Peyer's patch (tissue), 4 donors: ENCODE results near the gene COPB1. TPM values are rescaled to one million over a fixed set of nuclear protein-coding genes. Genes with fewer than 3 reads are reported as not detected.

Experiments used
- DNase-seq, 3 donors: peaks; one replicate each; pipeline ENCODE4 v3.0.0-alpha.2; 2017 to 2019
- H3K27ac ChIP-seq, 4 donors: fragments of 200-600 bp; sonication (generic); one replicate each; pipeline ENCODE4 v1.5.1; 2016 to 2019
- H3K27me3 ChIP-seq, 2 donors: fragments of 200-600 bp; sonication (generic); one replicate each; pipeline ENCODE4 v1.5.1; 2019
- H3K36me3 ChIP-seq, 3 donors: fragments of 200-600 bp; sonication (generic); one replicate each; pipeline ENCODE4 v1.5.1; 2016 to 2019
- H3K4me1 ChIP-seq, 4 donors: fragments of 200-600 bp; sonication (generic); one replicate each; pipeline ENCODE4 v1.5.1; 2016 to 2019
- H3K4me3 ChIP-seq, 4 donors: fragments of 200-600 bp; sonication (generic); 1 replicate in 3 of 4; 2 replicates in 1 of 4; pipeline ENCODE4 v1.5.1; 2016 to 2019; ENCODE audit warnings: mild to moderate bottlenecking in 1 of 4
- H3K9me3 ChIP-seq, 4 donors: fragments of 200-600 bp; sonication (generic); one replicate each; pipeline ENCODE4 v1.5.1; 2016 to 2019; ENCODE audit warnings: mild to moderate bottlenecking in 1 of 4
- CTCF ChIP-seq, 6 experiments: fragments of 450-650 bp in 4 of 6; fragments of 200-600 bp in 2 of 6; sonication (generic) in 1 of 6; IDR thresholded peaks; one replicate each; pipeline ENCODE4 v1.5.1; 2017 to 2019; ENCODE audit warnings: antibody characterized with exemption in 6 of 6, mild to moderate bottlenecking in 3 of 6, moderate library complexity in 1 of 6
- POLR2A ChIP-seq, 2 donors: fragments of 450-650 bp; IDR thresholded peaks; one replicate each; pipeline ENCODE4 v1.5.1; 2017; ENCODE audit warnings: antibody characterized with exemption in 2 of 2, mild to moderate bottlenecking in 2 of 2, moderate library complexity in 2 of 2
- total RNA-seq, 4 donors: library from RNA; depleted of rRNA; stranded (reverse); fragments of >200 nt; gene quantifications; one replicate each; pipeline ENCODE4 v1.1.0, GENCODE V29; 2016

Gene COPB1
- total RNA-seq, 4 donors from 2014 or later = 58.4 to 127 (median 92.4) TPM

DNA sequence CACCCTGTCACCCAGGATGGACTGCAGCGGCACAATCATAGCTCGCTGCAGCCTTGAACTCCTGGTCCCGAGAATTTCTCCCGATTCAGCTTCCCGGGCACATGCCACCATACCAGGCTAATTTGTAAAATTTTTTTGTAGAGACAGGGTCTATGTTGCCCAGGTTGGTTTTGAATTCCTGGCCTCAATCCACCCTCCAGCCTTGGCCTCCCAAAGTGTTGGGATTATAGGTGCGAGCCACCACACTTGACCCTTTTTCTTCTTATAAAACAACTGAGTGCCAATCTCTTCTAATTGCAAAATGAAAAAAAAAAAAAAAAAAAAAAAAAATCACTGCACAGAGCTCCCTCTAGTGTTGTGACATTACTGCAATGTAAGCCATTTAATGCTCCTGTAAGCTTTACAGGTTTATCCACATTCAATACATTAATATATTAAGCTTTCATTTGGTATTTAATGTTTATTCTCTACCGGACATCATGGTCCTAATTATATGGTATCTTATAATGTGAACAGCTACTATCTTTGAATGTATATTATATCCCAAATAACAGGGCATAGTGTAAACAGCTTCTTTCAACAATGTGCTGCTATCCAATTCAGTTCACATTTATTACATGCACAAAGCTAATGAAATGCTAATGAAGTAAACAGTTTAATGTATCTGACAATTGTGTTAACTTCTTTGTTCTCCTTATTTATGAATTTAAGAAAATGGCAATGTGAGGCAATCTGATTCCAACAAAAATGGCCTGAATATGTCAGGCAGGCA is 44.6 kb downstream of the COPB1 start:
- no peaks in the 10 kb centered on the region for H3K27me3 ChIP-seq
- H3K4me1 ChIP-seq = no peaks in the 10 kb centered on the region
- H3K4me3 ChIP-seq = no peak overlapping the region
- H3K27ac ChIP-seq = peak overlapping the region in 1 of 4 donors; percentile 4
- H3K9me3 ChIP-seq = no peaks in the 10 kb centered on the region
- peak; percentile 29 to 57 (median 46) for TF ChIP-seq CTCF (IDR thresholded peaks at IDR 0.05)
- no peak for TF ChIP-seq POLR2A (IDR thresholded peaks at IDR 0.05)
- DNase-seq = no peak
- H3K36me3 ChIP-seq = peaks cover 0 to 48% (median 0%) of the 10 kb centered on the region in 3 donors

- DNase-seq = no peak
- no peak overlapping the region for H3K4me3 ChIP-seq
- H3K9me3 ChIP-seq = no peaks in the 10 kb centered on the region
- H3K4me1 ChIP-seq = no peaks in the 10 kb centered on the region
- H3K27ac ChIP-seq = no peak overlapping the region
- no peaks in the 10 kb centered on the region for H3K27me3 ChIP-seq
- peaks cover 0 to 16% (median 0%) of the 10 kb centered on the region in 3 donors for H3K36me3 ChIP-seq
- TF ChIP-seq POLR2A (IDR thresholded peaks at IDR 0.05) = no peak
- TF ChIP-seq CTCF (IDR thresholded peaks at IDR 0.05) = no peak
Observed at GRCh38 chr11:14451825-14452224, 47.8 kb downstream of the COPB1 start.

DNA sequence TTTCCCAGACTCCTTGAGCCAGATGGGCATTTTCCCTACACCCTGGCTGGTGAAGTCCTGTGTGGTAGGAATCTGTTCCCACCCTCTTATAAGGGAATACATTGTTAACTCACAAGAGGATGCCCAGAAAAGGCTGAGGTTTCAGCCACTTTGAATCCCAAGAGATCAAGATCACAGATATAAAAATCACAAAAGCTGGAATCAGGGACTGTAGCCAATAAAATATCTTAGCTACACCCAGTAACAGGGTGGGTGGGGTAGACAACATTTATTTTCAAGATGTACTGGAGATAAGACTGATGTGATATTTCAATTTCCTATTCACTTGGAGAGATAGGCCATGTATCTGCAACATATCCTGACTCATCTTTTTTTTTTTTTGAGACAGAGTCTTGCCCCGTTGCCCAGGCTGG is 50.3 kb downstream of the COPB1 start:
- TF ChIP-seq CTCF (IDR thresholded peaks at IDR 0.05) = no peak
- no peak for TF ChIP-seq POLR2A (IDR thresholded peaks at IDR 0.05)
- DNase-seq = no peak
- Histone ChIP-seq H3K4me3 (no peak overlapping the region), H3K27ac (no peak overlapping the region), H3K36me3 (peaks cover 0 to 8% (median 0%) of the 10 kb centered on the region in 3 donors), H3K4me1 (no peaks in the 10 kb centered on the region), H3K9me3 (no peaks in the 10 kb centered on the region), H3K27me3 (no peaks in the 10 kb centered on the region)

- H3K27me3 ChIP-seq = no peaks in the 10 kb centered on the region
- DNase-seq = no peak
- no peak overlapping the region for H3K27ac ChIP-seq
- H3K36me3 ChIP-seq = peaks cover 0 to 8% (median 0%) of the 10 kb centered on the region in 3 donors
- H3K4me1 ChIP-seq = no peaks in the 10 kb centered on the region
- H3K9me3 ChIP-seq = no peaks in the 10 kb centered on the region
- TF ChIP-seq POLR2A (IDR thresholded peaks at IDR 0.05) = no peak
- TF ChIP-seq CTCF (IDR thresholded peaks at IDR 0.05) = no peak
- H3K4me3 ChIP-seq = no peak overlapping the region
Observed at GRCh38 chr11:14448240-14448639, 51.4 kb downstream of the COPB1 start.

GRCh38 chr11:14446701-14447169 is 52.9 kb downstream of the COPB1 start:
- no peak for DNase-seq
- no peak for TF ChIP-seq POLR2A (IDR thresholded peaks at IDR 0.05)
- no peak for TF ChIP-seq CTCF (IDR thresholded peaks at IDR 0.05)
- no peak overlapping the region for H3K27ac ChIP-seq

More at GRCh38 chr11:14446701-14447169, 52.9 kb downstream of the COPB1 start:
- Histone ChIP-seq H3K4me3 (no peak overlapping the region), H3K27me3 (no peaks in the 10 kb centered on the region), H3K4me1 (no peaks in the 10 kb centered on the region), H3K9me3 (no peaks in the 10 kb centered on the region), H3K36me3 (no peaks in the 10 kb centered on the region)
